OCI-LY1 (cell line): ENCODE data around the gene SNRPF.

ENCODE experiments used
- CTCF ChIP-seq: fragments of 200-600 bp; sonication (generic), shearing (Covaris generic); IDR thresholded peaks from 2 replicates; pipeline ENCODE4 v1.5.1; 2017; ENCODE audit warnings: mild to moderate bottlenecking, antibody characterized with exemption, low read length, moderate library complexity, mixed read lengths
- EZH2 ChIP-seq: fragments of 200-600 bp; sonication (generic), shearing (Covaris generic); IDR thresholded peaks from 2 replicates; pipeline ENCODE4 v1.8.0; 2017; ENCODE audit warnings: borderline replicate concordance, mixed run types, mild to moderate bottlenecking, antibody characterized with exemption, low read length, moderate library complexity, mixed read lengths

- TF ChIP-seq CTCF = no peak
- TF ChIP-seq EZH2 = no peak
These were observed 22.1 kb downstream of the SNRPF start for GRCh38 chr12:95880895-95881294.
